HL-60/S4 (cell line): Measurements from ENCODE around the gene SYNE4.
"Not testable (repeated sequence)": the region's sequence is repeated elsewhere in the genome, so short reads cannot be mapped to it uniquely, and the experiment has no call there.

ENCODE experiments used
- in situ Hi-C: fragments of 300-500 bp; cut with MboI; formaldehyde crosslinking; loops from 2 replicates; pipeline ENCODE4 v1.14.3; 2022; ENCODE audit warnings: low sequenced_read_pairs

The SYNE4 gene

DNA sequence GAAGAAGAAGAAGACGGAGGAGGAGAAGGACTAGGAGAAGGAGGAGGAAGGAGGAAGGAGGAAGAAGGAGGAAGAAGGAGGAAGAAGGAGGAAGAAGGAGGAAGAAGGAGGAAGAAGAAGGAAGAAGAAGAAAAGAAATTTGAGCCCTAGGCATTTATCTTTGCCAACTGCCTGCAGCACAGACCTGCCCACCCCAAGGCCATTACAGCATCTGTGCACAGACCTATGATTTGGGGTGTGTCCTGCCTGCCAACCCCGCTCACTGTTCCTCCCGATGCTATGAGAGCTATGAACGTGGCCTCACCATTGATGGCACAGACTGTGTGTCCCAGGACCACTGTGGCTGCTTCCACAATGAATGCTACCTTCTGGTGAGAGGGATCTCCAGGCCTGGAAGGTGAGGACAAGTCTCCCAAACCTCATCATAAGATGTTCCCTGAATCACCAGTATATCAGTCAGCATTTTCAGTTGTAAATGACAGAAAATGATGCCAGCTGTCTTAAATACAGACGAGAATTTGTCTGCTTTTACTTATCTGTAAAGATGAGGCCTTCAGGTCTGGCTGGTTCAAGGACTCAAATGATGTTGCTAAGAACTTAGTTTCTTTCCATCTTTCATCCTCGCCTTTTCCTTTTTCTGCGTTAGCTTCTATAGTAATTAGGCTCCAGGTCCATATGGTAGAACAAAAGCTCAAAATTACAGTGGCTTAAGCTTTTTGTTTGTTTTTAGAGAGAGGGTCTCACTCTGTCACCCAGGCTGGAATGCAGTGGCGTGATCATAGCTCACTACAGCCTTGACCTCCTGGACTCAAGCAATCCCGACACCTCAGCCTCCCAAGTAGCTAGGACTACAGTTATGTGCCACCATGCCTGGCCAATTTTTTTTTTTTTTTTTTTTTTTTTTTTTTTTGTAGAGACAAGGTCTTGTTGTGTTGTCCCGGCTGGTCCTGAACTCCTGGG lies 17.6 kb downstream of the SYNE4 start:
- in situ Hi-C loops, result no loop called here

DNA sequence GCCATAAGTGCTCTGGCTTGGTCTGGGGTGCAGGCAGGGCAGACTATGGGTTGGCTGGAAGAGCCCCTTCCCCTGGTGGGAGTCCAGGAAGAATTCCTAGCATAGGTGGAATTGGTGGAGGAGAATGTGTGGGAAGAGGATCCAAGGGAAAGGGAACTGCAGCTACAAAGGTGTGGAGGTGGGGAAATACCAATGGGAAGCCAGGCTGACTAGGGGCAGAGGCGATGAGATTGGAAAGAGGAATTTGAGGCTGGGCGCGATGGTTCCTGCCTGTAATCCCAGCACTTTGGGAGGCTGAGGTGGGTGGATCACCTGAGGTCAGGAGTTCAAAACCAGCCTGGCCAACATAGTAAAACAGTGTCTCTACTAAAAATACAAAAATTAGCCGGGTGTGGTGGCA lies 18.5 kb downstream of the SYNE4 start:
- in situ Hi-C loops, result no loop called here

DNA sequence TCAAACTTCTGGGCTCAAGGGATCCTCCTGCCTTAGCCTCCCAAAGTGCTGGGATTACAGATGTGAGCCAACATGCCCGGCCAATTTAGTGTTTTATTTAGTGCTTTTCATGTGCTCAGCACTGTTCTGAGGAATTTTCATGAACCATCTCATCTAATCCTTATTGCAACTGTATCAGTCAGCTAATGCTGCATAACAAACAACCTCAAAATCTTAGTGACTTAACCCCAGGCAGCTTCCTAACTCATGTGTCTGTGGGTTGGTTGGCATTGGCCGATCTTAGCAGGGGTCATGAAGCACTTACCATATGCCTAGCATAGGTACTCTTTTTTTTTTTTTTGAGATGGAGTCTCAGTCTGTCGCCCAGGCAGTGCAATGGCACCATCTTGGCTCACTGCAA lies 19.8 kb downstream of the SYNE4 start:
- in situ Hi-C loops, result no loop called here

DNA sequence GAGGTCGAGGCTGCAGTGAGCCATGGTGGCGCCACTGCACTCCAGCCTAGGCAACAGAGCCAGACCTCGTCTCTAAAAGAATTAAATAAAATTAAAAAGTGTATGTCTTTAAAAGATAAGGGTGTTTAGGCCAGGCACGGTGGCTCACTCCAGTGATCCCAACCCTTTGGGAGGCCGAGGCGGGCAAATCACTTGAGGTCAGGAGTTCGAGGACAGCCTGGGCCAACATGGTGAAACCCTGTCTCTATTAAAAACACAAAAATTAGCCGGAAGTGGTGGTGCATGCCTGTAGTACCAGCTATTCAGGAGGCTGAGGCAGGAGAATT lies 21.1 kb downstream of the SYNE4 start:
- in situ Hi-C loops, result no loop called here

DNA sequence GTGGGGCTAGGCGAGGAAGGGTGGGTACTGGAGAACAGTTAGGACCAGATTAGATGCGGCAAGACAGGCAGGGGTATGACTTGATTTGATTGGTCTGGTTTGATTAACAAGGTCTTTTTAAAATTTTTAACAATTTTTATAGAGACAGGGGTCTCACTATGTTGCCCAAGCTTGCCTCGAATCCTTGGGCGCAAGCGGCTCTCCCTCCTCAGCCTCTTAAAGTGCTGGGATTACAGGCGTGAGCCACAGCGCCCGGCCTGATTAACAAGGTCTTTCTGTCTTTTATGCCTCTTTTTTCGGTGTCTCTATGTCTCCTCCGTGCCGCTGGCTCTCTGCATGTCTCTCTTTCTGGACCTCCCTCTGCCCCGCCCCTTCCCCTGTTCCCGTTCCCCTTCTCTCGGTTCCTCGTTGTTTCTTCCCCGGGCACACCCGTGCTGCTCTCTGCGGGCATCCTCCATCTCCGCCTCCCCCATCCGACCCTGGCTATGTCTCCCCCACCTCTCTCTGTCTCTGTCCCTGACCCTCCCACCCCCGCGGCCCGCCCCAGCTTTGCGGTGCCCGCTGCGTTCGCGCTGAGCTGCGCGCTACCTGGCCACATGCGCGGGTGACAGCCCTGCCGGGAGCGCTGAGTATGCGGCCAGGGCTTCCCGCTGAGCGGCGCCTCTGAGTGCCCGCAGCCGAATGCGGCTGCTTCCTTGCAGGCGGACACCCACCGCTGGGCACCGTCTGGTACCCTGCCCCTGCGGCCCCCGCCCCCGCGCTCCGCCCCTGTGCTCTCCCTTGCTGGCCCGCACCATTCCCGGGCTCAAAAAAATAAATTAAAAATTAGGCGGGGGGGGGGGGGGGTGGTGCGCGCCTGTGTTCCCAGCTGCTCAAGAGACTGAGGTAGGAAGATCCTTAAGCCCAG lies 21.7 kb downstream of the SYNE4 start:
- in situ Hi-C loops, result no loop called here

DNA sequence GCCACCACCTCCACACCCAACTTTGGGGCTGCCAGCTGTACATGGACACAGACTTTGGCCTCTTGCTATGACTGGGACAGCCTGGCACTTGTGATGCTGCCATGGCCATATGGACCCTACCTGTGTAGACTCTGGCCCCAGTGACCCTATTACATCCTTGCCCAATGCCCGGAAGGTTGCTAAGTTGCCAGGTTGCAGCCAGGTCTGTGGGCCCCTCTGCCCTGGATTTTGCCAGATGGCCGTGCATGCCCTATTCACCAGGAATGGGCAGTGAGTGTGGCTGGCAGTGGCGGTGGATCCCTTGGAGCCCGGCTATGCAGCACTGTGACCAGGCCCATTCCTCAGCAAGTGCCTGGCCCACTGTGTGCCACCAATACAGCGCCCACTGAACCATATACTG lies 22.5 kb downstream of the SYNE4 start:
- in situ Hi-C loops, result no loop called here

DNA sequence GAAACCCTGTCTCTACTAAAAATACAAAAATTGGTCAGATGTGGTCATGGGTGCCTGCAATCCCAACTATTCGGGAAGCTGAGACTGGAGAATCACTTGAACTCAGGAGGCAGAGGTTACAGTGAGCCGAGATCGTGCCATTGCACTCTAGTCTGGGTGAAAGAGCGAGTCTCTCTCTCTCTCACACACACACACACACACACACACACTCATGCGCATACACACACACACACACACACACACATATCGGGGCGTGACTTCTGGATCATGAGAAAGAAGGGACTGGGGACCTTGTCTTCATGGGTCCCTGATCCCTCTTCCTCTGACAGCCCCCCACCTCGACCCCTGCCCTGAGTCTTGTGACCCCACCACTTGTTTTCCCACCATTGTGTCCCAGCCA lies 25.4 kb downstream of the SYNE4 start:
- in situ Hi-C loops, result no loop called here

DNA sequence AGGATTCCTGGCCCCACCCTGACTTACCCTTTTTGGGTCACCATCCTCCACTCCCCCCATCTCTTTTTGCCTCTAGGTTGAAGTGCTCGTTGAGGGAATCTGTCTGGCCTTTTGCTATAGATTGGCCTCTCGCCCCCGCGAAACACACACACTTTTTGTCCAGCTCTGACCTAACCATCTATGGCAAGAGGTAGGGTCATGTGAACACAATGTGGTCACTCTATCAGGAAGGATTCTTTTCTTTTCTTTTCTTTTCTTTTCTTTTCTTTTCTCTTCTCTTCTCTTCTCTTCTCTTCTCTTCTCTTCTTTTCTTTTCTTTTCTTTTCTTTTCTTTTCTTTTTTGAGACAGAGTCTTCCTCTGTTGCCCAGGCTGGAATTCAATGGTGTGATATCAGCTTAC lies 27.6 kb downstream of the SYNE4 start:
- in situ Hi-C loops, result not testable (repeated sequence)

DNA sequence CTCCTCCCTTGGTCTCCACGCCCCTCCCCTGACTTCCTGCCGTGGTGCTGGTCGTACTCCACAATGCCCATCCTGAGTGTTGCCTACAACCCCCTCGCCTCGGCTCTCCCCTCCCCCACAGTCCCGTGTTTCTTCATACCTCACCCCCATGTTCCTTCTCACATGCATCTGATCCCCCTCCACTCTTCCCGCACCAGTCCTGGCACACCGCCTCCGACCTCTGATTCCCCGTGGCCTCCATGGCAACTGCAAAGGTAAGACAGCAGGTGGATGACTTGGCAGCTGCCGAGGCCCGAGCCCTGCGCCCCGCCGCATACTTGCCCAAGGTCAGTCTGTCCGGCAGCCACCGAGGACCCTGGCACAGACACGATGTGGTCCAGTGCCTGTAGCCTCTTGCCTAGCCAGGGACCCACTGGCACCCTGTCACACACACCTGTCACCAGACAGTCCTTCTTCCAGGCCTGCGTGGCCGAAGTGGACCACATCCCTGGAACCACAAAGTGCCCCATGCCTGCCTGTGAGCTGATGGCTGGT lies 29.7 kb downstream of the SYNE4 start:
- in situ Hi-C loops, result no loop called here

DNA sequence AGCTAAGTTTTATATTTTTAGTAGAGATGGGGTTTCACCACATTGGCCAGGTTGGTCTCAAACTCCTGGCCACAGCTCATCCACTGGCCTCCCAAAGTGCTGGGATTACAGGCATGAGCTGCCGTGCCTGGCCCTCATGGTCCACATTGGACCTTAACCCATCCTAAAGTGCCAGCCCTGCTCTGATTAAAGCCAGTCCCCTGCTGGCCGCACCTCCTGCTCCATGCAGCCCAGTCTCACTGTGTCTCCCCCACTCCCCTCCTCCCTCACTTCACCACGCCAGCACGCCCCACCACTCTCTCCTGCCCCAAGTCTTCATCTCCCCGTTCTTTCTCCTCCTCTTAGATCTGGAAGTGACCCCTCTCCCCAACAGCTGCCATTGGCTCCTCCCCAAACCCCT lies 30.3 kb downstream of the SYNE4 start:
- in situ Hi-C loops, result no loop called here

DNA sequence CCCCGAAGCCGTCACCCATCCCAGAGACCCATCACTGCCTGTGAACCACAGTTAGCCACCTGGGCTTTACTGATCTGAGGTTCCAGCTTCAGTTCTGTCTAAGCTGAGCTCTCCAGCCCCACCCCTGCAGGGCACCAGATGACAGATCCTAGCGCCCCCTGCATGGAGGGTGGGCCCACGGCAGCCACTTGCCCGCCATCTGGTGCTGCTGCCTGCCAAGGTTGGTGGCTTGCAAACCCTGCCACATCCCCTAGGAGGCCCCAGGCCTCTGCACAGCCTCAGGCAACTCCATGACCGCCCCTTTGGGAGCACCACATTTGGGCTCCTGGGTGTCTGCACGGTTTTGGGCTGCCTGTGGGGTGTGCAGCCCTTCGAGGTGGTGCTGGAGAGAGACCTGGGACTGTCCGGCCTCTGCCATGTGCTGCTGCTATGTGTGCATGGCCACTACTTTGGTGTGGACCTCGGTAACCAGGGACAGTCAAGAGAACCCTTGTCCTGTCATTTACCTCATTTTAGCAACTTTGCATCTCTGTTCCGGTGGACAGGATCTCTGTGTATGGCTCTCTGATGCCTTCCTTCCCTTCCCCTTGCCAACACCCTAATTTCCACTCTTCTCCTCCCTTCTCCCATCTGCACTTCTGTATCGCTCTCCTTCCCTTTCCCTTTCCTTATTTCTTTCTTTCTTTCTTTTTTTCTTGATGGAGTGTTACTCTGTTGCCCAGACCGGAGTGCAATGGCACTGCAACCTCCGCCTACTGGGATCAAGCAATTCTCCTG lies 31.0 kb downstream of the SYNE4 start:
- in situ Hi-C loops, result no loop called here

DNA sequence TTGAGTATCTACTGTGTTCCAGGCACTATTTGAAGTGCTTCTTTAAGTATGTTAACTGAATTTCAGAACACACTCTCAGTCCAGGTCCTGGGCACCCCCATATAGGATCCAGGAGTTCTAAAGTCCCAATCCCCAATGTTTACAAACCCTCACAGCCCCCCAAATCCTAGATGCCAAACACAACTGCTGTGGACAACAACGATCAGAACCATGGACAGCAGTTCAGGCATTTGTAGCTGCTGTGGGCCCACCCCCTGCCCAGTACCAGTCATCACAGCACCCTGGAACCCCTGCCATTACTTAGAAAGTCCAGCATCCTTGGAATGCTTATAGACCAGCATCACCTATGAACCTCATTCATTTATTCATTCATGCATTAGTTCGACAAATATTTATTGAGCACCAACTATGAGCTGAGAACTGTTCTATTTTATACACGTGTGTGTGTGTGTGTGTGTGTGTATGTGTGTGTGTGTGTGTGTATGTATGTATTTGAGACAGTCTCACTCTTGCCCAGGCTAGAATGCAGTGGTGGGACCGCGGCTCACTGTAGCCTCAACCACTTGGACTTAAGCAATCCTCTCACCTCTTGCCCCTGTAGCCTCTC lies 32.9 kb downstream of the SYNE4 start:
- in situ Hi-C loops, result no loop called here

DNA sequence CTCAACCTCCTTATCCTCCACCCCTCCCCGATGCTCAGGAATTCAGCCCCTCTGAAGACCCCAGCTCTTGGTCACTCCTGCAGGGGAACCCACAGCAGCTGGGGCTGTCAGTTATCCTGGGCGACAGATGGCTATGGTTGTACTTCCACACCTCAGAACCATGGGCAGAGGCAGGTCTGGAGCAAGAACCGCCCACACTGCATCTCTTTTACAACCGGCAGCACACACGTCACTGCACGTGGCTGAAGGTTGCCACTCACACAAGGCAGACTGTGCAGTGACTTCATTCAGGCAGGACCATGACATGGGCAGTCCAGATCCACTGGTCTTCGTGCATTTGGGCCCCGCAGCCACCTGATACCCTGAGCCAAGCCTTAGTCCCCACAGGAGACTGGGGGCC lies 35.1 kb downstream of the SYNE4 start:
- in situ Hi-C loops, result no loop called here

DNA sequence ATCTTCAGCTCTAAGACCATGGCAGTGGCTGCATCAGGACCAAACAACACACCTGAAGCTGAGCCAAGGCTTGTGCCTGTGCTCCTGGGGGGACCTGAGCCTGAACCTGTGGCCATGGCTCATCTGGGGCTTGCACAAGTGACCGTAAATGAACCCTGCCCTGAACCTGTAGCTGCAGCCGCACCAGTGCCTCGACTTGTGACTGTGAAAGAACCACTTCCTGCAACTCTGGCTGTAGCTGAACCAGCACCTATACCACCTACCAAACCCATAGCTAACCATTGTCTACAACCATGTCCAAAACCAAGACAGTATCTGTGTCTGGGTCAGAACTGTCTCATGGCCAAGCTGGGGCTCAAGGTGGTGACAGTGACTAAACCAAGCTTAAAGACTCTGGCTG lies 41.8 kb downstream of the SYNE4 start:
- in situ Hi-C loops, result no loop called here

DNA sequence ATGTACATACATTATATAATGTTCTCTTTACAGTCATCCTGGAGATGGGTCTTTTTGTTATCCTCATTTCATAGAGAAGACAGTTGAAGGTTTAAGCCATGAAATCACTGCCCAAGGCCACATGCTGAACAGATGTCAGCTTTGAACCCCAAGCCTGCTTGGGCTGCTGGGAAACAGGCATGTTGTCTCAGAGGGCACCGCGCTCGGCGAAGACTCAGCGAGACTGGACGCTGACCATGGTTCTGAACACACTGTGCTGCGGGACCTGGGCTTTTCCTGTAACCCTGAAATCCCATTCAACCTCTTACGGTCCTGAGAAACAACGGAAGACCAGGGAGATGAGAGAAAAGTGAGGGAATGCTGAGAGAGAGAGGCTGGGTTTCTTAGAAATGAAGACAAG lies 45.1 kb downstream of the SYNE4 start:
- in situ Hi-C loops, result no loop called here

DNA sequence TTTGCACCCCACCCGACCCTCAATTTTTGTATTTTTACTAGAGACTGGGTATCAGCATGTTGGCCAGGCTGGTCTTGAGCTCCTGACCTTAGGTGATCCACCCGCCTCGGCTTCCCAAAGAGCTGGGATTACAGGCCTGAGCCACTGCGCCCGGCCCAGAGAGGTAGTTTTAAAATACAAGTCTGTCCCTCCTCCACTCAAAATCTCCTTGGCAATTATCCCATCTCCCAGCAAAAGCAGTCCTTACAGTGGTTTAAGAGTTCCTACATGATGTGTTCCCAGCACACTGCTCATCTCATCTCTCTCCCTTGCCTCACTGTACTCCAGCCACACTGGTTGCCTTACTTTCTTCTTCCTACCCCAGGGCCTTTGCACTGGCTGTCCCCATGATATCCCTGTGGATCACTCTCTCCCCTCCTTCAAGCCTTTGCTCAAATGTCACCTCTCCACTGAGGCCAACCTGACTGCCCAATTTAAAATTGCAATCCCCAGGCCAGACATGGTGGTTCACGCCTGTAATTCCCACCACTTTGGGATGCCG lies 48.1 kb downstream of the SYNE4 start:
- in situ Hi-C loops, result no loop called here

DNA sequence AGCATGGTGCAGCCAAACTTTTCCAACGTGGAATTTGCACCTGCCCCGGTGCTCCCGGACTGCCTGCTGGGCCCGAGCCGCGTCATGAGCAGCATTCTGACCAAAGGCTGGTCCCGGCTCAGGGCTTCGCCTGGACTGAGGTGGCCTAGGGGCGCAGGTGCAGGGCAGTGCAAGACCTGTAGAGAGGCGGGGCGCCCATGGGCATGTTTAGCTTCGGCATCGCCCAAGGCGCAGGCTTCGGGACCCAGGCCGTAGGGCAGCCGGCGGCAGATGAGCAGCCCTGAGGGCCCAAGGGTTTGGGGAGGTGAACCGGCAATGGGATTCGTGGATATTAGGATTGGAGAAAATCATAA lies 48.7 kb downstream of the SYNE4 start:
- in situ Hi-C loops, result no loop called here

DNA sequence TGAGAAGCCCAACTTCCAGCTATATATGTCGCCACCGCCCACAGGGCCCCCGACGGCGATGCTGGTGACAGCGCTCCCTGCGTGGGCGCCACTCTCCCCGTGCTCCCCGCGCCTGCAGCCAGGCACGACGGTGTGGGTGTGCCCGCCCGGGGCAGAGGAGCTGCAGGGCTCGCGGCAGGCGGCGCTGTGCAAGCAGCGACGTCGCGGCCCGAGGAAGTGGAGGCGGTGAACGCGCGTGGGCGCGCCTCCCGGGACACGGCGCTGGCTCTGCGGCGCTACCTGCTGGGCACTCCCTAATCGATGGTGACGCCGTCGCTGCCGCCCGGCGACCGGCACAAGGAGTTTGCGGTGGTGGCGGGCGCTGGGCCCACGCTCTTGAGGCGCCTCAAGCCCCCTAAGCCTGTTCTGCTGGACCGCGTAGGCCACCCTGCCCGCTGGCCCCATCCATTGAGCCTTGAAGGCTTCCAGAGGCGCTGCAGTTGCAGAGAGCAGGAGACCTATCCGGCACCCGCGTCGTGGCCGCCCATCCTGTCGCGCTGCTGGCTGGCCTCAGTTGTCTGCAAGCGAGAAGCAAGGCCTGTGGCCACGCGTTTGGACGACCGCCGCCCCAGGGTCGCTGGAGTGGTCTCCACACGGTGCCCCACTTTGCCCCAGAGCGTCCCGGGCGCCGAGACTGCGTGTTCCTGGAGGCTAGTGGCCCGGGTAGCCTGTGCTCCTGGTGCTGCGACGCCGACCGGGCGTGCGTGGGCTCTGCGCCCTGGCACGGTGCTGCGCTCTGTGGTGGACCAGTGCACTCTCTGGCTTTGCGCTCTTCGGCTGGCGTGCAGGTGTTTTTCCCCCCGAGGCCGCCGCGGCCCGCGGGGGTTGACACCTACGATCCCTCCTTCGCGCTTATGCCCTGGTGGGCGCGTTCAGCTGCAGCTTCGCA lies 49.3 kb downstream of the SYNE4 start:
- in situ Hi-C loops, result no loop called here

DNA sequence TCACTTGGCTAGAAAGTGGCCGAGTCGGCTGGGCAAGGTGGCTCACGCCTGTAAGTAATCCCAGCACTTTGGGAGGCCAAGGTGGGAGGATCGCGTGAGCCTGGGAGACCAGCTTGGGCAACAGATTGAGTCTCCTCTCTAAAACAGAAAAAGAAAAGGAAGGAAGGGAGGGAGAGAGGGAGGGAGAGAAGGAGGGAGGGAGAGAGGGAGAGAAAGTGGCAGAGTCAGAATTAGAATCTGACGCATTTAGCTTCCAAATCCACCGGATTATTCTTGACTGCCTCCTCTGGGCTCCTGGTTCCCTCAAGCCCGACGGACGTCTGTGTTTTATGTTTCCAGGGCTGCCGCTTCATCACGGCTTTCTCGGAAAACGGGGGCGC lies 50.0 kb downstream of the SYNE4 start:
- in situ Hi-C loops, result no loop called here
